HuH-7 (cell line): Measurements from ENCODE around the gene PIK3IP1.

Experiments
- DNase-seq: peaks from one replicate; pipeline ENCODE4 v3.0.0; 2011; ENCODE audit warnings: low spot score

The PIK3IP1 gene

GRCh38 chr22:31278626-31279326 is 13.5 kb downstream of the PIK3IP1 start:
- DNase-seq = no peak

DNA sequence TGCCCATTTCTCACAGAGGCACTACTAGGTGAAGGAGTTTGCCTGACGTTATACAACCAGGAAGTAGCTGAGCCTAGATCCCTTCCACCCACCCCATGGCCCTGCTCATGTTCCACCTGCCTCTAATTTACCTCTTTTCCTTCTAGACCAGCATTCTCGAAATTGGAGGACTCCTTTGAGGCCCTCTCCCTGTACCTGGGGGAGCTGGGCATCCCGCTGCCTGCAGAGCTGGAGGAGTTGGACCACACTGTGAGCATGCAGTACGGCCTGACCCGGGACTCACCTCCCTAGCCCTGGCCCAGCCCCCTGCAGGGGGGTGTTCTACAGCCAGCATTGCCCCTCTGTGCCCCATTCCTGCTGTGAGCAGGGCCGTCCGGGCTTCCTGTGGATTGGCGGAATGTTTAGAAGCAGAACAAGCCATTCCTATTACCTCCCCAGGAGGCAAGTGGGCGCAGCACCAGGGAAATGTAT is 14.1 kb downstream of the PIK3IP1 start:
- no peak for DNase-seq

DNA sequence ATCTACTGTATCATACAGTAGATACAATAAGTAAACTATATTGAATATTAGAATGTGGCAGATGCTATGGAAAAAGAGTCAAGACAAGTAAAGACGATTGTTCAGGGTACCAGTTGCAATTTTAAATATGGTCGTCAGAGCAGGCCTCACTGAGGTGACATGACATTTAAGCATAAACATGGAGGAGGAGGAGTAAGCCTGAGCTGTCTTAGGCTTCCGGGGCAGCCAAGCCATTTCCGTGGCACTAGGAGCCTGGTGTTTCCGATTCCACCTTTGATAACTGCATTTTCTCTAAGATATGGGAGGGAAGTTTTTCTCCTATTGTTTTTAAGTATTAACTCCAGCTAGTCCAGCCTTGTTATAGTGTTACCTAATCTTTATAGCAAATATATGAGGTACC is 14.5 kb downstream of the PIK3IP1 start:
- no peak for DNase-seq

GRCh38 chr22:31276426-31277167 is 15.7 kb downstream of the PIK3IP1 start:
- no peak for DNase-seq

DNA sequence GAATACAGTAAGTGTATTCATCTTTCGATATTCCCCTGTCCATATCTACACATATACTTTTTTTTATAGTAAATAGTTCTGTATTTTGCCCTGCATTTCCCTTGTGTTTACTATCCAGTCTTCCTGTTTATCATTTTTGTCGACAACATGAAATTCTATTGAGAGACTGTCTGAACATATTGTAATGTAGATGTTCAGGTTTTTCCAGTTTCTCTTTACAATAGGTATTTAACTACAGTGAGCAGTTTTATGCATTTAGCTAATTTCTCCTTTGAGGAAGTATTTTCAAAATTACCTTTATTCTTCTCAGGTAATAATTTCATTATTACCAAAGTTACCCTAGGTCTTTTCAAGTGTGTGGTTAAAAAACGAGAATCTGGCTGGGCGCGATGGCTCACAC is 16.7 kb downstream of the PIK3IP1 start:
- no peak for DNase-seq

- no peak for DNase-seq
These were observed 17.3 kb downstream of the PIK3IP1 start for GRCh38 chr22:31275018-31275417.

DNA sequence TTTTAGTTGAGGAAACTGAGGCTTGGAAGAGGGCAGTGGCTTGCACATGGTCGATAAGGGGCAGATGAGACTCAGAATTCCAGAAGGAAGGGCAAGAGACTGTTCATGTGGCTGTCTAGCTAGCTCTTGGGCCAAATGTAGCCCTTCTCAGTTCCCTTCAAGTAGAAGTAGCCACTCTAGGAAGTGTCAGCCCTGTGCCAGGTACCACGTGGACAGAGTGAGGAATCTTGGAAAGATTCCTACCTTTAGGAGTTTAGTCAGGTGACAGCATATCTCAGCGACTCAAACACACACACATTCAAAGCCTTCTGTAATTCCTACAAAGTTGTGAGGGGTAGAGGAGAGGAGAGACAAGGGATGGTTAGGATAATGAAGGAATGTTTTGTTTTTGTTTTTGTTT is 18.3 kb downstream of the PIK3IP1 start:
- no peak for DNase-seq

DNA sequence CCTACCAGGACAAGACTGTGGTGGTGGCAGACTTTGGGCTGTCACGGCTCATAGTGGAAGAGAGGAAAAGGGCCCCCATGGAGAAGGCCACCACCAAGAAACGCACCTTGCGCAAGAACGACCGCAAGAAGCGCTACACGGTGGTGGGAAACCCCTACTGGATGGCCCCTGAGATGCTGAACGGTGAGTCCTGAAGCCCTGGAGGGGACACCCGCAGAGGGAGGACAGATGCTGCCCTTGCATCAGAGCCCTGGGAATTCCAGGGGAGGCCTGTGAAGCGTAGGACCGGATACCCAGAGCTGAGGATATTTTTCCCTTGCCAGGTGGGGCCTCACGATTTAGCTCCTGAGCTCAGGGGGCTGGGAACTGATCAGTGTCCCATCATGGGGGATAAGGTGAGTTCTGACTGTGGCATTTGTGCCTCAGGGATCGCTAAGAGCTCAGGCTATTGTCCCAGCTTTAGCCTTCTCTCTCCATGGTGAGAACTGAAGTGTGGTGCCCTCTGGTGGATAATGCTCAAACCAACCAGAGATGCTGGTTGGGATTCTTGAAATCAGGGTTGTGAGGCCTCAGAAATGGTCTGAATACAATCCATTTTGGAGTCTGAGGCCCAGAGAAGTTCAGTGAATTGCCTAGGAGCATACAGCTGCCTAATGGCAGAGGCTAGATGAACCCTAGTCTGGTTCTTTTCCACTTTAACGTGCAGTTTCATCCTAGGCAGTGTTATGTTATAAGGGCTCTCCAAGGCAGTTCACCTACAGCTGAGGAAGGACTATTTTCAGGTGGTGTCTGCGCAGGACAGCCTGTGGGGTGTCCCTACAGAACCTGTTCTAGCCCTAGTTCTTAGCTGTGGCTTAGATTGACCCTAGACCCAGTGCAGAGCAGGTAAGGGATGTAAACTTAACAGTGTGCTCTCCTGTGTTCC is 19.5 kb downstream of the PIK3IP1 start:
- peak; percentile 82 for DNase-seq

- DNase-seq = no peak
These were observed 20.8 kb downstream of the PIK3IP1 start for GRCh38 chr22:31271485-31271884.

- no peak for DNase-seq
These were observed 21.3 kb downstream of the PIK3IP1 start for GRCh38 chr22:31271026-31271425.

DNA sequence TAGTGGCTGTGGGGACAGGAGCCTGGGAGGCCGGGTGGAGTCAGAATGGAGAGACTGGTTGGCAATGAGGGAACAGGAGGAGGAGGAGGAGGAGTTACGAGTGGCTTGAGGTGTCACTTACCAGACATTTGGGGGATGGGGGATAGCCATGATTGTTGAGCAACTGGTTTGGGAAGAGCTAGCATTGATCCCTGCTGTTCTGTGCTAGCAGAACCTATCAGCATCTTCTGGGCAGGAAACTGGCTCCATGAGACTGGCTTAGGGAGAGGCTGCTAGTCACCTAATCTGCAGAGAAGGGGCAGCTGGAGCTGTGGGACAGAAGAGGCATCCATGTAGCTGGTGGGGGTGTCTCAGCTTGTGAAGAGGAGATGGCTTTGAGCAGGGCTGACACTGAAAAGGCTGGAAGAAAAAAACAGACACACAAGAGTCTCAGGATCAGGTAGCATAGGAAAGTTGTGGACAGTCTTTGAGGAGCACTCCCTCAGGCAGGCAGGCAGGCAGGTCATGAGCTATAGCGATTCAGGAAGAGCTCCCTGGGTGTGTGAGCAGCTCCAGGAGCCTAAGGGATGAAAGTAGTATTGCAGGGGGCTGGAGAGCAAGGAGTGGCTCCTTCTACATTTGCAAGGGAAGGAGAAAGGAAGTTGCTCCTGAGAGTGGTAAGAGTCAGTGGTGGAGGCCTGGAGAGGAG is 22.3 kb downstream of the PIK3IP1 start:
- DNase-seq = no peak

GRCh38 chr22:31268281-31268680 is 24.0 kb downstream of the PIK3IP1 start:
- no peak for DNase-seq

GRCh38 chr22:31263896-31264640 is 28.2 kb downstream of the PIK3IP1 start:
- no peak for DNase-seq

DNA sequence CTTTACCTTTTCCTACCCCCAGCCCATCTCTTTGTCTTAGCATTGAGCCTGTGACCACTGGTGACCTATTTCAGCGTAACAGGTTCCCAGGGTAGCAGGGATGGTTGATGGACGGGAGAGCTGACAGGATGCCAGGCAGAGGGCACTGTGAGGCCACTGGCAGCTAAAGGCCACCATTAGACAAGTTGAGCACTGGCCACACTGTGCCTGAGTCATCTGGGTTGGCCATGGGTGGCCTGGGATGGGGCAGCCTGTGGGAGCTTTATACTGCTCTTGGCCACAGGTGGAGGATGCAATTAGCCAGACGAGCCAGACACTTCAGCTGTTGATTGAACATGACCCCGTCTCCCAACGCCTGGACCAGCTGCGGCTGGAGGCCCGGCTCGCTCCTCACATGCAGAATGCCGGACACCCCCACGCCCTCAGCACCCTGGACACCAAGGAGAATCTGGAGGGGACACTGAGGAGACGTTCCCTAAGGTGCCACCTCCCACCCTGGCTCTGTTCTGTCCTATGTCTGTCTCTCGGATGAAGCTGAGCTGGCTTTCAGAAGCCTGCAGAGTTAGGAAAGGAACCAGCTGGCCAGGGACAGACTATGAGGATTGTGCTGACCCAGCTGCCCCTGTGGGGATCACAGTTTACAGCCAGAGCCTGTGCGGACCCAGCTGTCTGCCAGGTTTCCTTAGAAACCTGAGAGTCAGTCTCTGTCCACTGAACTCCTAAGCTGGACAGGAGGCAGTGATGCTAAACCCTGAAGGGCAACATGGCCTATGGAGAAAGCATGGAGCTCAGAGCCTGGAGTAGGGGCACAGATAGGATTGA is 29.8 kb downstream of the PIK3IP1 start:
- no peak for DNase-seq

GRCh38 chr22:31260474-31260856 is 31.8 kb downstream of the PIK3IP1 start:
- DNase-seq = no peak

GRCh38 chr22:31259798-31260473 is 32.4 kb downstream of the PIK3IP1 start:
- DNase-seq = no peak

DNA sequence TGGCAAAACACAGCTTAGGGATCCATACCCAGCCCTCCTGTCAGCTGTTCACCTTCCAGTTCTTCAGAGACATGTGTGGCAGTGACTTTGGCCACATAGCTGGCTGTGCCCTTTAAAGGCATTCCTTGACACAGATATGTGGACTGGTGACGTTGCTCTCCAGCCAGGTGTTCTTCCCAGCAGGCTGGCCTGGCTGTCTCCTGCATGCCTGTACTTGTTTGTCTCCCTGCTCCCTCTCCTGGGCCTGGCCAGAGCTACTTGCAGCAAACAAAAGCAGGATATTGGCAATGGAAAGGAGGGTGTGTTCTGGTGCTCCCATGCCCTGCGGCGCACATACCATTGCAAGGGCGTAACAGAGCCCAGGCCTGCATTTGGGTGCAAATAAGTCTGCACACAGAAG is 38.3 kb downstream of the PIK3IP1 start:
- DNase-seq = no peak

- DNase-seq = peak; percentile 75
These were observed 41.3 kb downstream of the PIK3IP1 start for GRCh38 chr22:31250740-31251600.
